ENCODE measurements around the gene COQ8B. TPM values are rescaled to one million over a fixed set of nuclear protein-coding genes. Genes with fewer than 3 reads are reported as not detected.

Gene COQ8B
- total and polyA plus RNA-seq, 2 of the 4 experiments (the other 2 are of a cell fraction), result 14.9 to 23.2 TPM

GRCh38 chr19:40700083-40700482 is 16.6 kb downstream of the COQ8B start:
- DNase-seq (no peak), ATAC-seq (ENCODE audit: low read depth) (no peak)
- Histone ChIP-seq H2BK120ac (ENCODE audit: low read depth, low read length) (no peak overlapping the region), H2AFZ (replicated peaks; ENCODE audit: low read length, poor library complexity) (no peak overlapping the region), H3K9me1 (ENCODE audit: insufficient read depth, low read length) (peaks cover 11% of the 10 kb centered on the region; the same call in 1 of the 2 replicates), H3K56ac (ENCODE audit: extremely low read depth, insufficient read depth, low read length) (no peak overlapping the region), H3K14ac (replicated peaks; ENCODE audit: low read depth, low read length) (no peak overlapping the region), H3K9me3 (ENCODE audit: control insufficient read depth, insufficient read depth, low read length) (no peaks in the 10 kb centered on the region), H4K20me1 (ENCODE audit: insufficient read depth, low read length) (no peaks in the 10 kb centered on the region), H3K4me3 (ENCODE audit: insufficient read depth, low read depth, low read length) (no peak overlapping the region), H4K5ac (ENCODE audit: low read depth, low read length) (no peak overlapping the region), H3K4me1 (ENCODE audit: control insufficient read depth, insufficient read depth, low read length) (no peaks in the 10 kb centered on the region), H3K27me3 (ENCODE audit: control insufficient read depth, insufficient read depth, low read length) (no peaks in the 10 kb centered on the region), H3K9ac (ENCODE audit: low read depth, low read length) (no peak overlapping the region), H2AK9ac (replicated peaks; ENCODE audit: low read depth, low read length, poor library complexity) (no peak overlapping the region), H3K18ac (ENCODE audit: low read depth, low read length) (no peak overlapping the region), H2BK5ac (ENCODE audit: low read depth, low read length, poor library complexity, severe bottlenecking) (no peak overlapping the region), H3K4me2 (ENCODE audit: low read depth, low read length) (no peak overlapping the region), H3K27ac (ENCODE audit: insufficient read depth, low read length) (no peak overlapping the region), H3K36me3 (ENCODE audit: control insufficient read depth, insufficient read depth, low read length) (peaks cover 64% of the 10 kb centered on the region), H2AK5ac (ENCODE audit: low read depth, low read length) (no peak overlapping the region), H3K23ac (ENCODE audit: low read depth, low read length) (no peak overlapping the region), H3K4ac (ENCODE audit: low read depth, low read length) (no peak overlapping the region), H4K8ac (ENCODE audit: low read depth in 2 of 2, low read length in 2 of 2) (no peak overlapping the region), H3K79me1 (ENCODE audit: low read depth in 1 of 2, low read length in 2 of 2) (no peaks in the 10 kb centered on the region), H2BK20ac (ENCODE audit: low read depth, low read length) (no peak overlapping the region), H2BK15ac (ENCODE audit: low read depth, low read length) (no peak overlapping the region), H4K91ac (ENCODE audit: insufficient read depth, low read depth, low read length) (no peak overlapping the region)
- in situ Hi-C loops (cut with MboI; ENCODE audit: low sequenced_read_pairs) (no loop called here), intact Hi-C loops (cut with micrococcal nuclease) (no loop called here), dilution Hi-C loops (cut with HindIII; ENCODE audit: low sequenced_read_pairs, unreplicated experiment) (no loop called here)
- WGBS, 2 experiments (ENCODE audit: extremely low coverage in 2 of 2, insufficient read length in 1 of 2), result 80% methylated on average over 1 of the region's 9 CpGs; no CpG with 5 or more reads in 1 of the 2 experiments
- POLR2A ChIA-PET (ENCODE audit: unreplicated experiment), result no interaction called here
- CTCF ChIA-PET, result no interaction called here
- BruUV-seq (replicated peaks), result no TSS peak
- TF ChIP-seq POLR2A (IDR thresholded peaks at IDR 0.05; ENCODE audit: low read depth, low read length) (no peak), SMC3 (IDR thresholded peaks at IDR 0.05; ENCODE audit: low read depth, low read length) (no peak), FOS (IDR thresholded peaks at IDR 0.05; ENCODE audit: low read depth, low read length) (no peak), MAZ (IDR thresholded peaks at IDR 0.05; ENCODE audit: borderline replicate concordance, low read depth, low read length) (no peak), CEBPB (IDR thresholded peaks at IDR 0.05; ENCODE audit: low read depth, low read length) (no peak), RFX5 (IDR thresholded peaks at IDR 0.05; ENCODE audit: low read depth, low read length) (no peak), MXI1 (IDR thresholded peaks at IDR 0.05; ENCODE audit: borderline replicate concordance, low read depth, low read length) (no peak), RCOR1 (IDR thresholded peaks at IDR 0.05; ENCODE audit: insufficient replicate concordance, low read length) (no peak), RAD21 (IDR thresholded peaks at IDR 0.05; ENCODE audit: low read length) (no peak), USF2 (IDR thresholded peaks at IDR 0.05; ENCODE audit: low read depth, low read length) (no peak), BHLHE40 (IDR thresholded peaks at IDR 0.05; ENCODE audit: low read depth, low read length) (no peak), CHD1 (IDR thresholded peaks at IDR 0.05; ENCODE audit: low read depth, low read length) (no peak), CTCF (conservative IDR thresholded peaks at IDR 0.05; ENCODE audit: low read depth, low read length) (no peak)

Measured in IMR-90 (cell line).